Thyroid gland (tissue), 4 donors: ENCODE measurements around the gene ARRDC4.

Experiments
- CTCF ChIP-seq, 6 experiments: fragments of 200-600 bp in 3 of 6; fragments of 450-650 bp in 3 of 6; sonication (generic) in 3 of 6; IDR thresholded peaks; one replicate each; pipeline ENCODE4 v1.5.1; 2016 to 2019; ENCODE audit warnings: antibody characterized with exemption in 6 of 6, mild to moderate bottlenecking in 2 of 6, inconsistent platforms in 1 of 6, moderate library complexity in 1 of 6
- POLR2A ChIP-seq, 2 donors: fragments of 450-650 bp; IDR thresholded peaks; one replicate each; pipeline ENCODE4 v1.6.1; 2017; ENCODE audit warnings: antibody characterized with exemption in 2 of 2, mild to moderate bottlenecking in 2 of 2, moderate library complexity in 1 of 2

- TF ChIP-seq CTCF (IDR thresholded peaks at IDR 0.05) (no peak), POLR2A (IDR thresholded peaks at IDR 0.05) (no peak)
Observed at GRCh38 chr15:98005659-98006058, 45.2 kb downstream of the ARRDC4 start.
